Right ventricle myocardium superior (tissue), 1 donor: ENCODE measurements around the gene ASB18. TPM values are rescaled to one million over a fixed set of nuclear protein-coding genes. Genes with fewer than 3 reads are reported as not detected.

Source experiments
- ATAC-seq: fragments of 200-7000 bp; cut with Tn5 transposase; one replicate; pipeline ENCODE4 v1.9.1; 2020; ENCODE audit warnings: mild to moderate bottlenecking; ENCODE audit not compliant: poor library complexity
- DNase-seq: peaks from one replicate; pipeline ENCODE4 v3.0.0-alpha.2; 2020
- intact Hi-C: fragments of 100-400 bp; cut with DNase I; formaldehyde crosslinking; loops from one replicate; pipeline ENCODE4 v1.11.2; 2022
- long read RNA-seq: library from polyadenylated mRNA; unstranded; transcript quantifications from one replicate; pipeline ENCODE4 v2.0.0, GENCODE V29; 2021
- total RNA-seq: library from RNA; stranded (reverse); fragmentation: NEBNext Ultra II Directional; extraction: Animal tissue kit (Norgen Biotek cat#: 25700); gene quantifications from one replicate; pipeline ENCODE4 v1.2.1, GENCODE V29; 2021
- donor health status: DM: no; HTN: yes; CAD: no; lungs with severe emphysema.

The ASB18 gene
- 4.5 TPM for total RNA-seq
- long read RNA-seq, partial matches to known transcripts: 2 of 10 reads
- long read RNA-seq, other reads (novel, unspliced or antisense): 6 of 10 reads

DNA sequence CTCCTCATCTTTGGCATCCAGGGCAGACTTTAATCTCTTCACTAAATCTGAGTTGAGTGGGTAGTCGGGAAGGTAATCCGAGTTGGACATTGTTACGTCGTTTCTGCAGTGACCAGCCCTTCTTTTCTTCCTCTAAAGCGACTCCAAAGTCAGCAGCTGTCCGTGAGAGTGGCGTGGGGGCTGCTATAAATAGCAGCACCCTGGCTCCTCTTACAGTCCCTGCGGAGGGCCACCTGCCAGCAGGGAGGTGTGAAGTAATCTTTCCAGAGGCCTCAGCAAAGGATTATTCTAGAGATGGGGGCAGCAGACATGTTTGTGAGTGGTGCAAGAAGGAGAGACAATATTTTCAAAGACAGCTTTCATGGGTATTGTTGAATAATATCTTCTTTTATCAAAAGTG is at the start of gene ASB18:
ASB18 (minus strand) TSS at position 151 of the 400 bp plus-strand sequence; CDS start at position 90, 61 bp downstream.
- ATAC-seq (peak; percentile 85), DNase-seq (peak; percentile 73)
- intact Hi-C loops: no loop called here

DNA sequence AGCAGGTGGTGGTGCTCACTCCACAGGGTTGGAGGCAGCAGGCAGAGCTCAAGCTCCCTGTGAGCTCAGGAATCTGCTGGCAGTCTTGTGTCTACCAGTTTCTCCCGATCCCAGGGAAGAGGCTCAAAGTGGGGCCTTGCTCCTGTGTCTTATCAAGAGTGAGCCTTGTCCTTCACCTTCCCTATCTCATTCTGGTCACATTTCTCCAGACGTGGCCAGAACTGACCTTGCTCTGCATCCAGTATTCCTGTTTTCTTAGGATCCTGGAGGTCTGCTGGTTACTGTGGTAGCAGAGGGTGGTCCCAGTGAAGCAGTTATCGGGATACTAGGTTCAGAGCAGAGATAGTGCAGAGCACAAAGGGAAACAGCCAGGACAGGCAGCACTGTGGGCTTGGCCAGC is 47.1 kb upstream of the ASB18 start:
- DNase-seq: no peak
- intact Hi-C loops: loop anchor here (5.0 kb wide), 1 partner anchor 321 kb away; no protein-coding TSS in a partner anchor
- no peak for ATAC-seq

- ATAC-seq (no peak), DNase-seq (no peak)
- intact Hi-C loops: loop anchor here (5.0 kb wide), 1 partner anchor 323 kb away; no protein-coding TSS in a partner anchor
These were observed 45.4 kb upstream of the ASB18 start for GRCh38 chr2:236309669-236310029.

GRCh38 chr2:236308855-236309668 is 44.9 kb upstream of the ASB18 start:
- no peak for ATAC-seq
- no peak for DNase-seq
- intact Hi-C loops: no loop called here

- intact Hi-C loops: no loop called here
- ATAC-seq: no peak
- no peak for DNase-seq
These were observed 43.4 kb upstream of the ASB18 start for GRCh38 chr2:236307641-236308040.

- no peak for DNase-seq
- no peak for ATAC-seq
- intact Hi-C loops: no loop called here
These were observed 42.8 kb upstream of the ASB18 start for GRCh38 chr2:236306825-236307540.

GRCh38 chr2:236305964-236306605 is 41.9 kb upstream of the ASB18 start:
- ATAC-seq (no peak), DNase-seq (no peak)
- intact Hi-C loops: no loop called here

DNA sequence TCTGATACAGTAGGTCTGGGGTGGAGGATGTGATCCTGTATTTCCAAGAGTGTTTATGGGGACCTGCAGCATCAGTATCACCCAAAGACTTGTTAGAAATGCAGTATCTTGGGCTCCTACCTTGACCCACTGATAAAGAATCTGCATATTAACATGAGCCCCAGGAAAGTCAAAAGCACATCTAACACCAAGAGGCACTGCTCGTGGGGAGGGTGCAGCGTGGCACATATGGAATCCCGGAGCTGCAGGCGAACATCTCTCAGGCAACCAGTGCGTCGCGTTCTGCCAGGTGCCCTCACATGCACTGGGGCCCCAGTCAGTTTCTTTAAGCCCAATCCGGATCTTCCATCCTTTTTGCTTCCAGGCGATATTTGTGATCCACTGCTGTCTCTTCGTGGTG is 41.3 kb upstream of the ASB18 start:
- intact Hi-C loops: no loop called here
- DNase-seq (no peak), ATAC-seq (no peak)

GRCh38 chr2:236303935-236304334 is 39.7 kb upstream of the ASB18 start:
- intact Hi-C loops: no loop called here
- ATAC-seq (no peak), DNase-seq (no peak)

DNA sequence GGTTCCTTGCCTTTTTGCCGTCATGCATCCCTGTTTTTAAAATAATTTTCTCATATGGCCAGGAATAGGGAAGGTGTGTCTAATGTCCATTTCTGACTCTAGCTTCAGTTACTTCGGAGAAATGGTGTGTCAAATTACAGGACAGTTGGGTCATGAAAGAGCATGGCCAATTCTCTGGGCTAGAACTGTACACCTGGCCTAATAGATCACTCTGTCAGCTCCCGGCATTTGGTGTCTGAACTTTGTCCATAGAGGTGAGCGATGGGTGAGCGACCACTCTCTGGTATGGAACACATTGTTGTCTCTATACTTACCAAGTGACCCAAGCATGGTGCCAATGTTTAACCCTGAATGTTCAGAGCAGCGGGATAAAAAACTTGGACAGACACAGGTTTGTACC is 38.3 kb upstream of the ASB18 start:
- DNase-seq (no peak), ATAC-seq (no peak)
- intact Hi-C loops: no loop called here

GRCh38 chr2:236298924-236299475 is 34.8 kb upstream of the ASB18 start:
- intact Hi-C loops: no loop called here
- ATAC-seq (no peak), DNase-seq (no peak)

DNA sequence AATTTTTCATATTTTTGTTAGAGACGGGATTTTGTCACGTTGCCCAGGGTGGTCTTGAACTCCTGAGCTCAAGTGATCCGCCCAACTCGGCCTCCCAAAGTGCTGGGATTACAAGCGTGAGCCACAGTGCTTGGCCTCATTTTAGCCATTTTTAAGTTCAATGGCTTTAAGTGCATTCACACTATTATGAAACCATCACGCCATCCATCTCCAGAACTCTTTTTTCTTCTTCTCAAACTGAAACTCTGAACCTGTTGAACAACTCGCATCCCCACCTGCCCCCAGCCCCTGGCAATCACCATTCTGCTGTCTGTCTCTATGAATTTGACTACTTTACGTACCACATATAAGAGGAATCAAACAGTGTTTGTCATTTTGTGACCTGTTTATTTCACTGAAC is 31.3 kb upstream of the ASB18 start:
- intact Hi-C loops: no loop called here
- no peak for ATAC-seq
- no peak for DNase-seq

DNA sequence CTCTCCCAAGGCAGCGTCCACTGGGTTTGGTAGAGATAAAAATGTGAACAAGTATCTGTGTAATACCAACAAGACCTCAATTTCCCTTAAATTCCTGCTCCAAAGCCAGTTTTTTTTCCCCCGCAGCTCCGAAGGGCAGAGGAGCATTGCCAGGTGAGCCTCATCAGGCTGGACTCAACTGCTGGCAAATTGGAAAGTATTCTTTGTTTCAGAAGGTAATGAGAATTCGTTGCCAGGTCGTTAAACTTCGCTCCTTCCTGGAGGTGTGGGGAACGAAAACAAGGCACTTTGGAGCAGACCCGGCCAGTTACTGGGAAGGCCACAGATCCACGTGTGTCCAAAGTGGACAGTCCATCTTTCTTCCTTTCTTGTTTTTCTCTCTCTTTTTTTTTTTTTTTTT is 30.4 kb upstream of the ASB18 start:
- intact Hi-C loops: no loop called here
- no peak for DNase-seq
- ATAC-seq: no peak

GRCh38 chr2:236293241-236293810 is 29.1 kb upstream of the ASB18 start:
- DNase-seq (no peak), ATAC-seq (no peak)
- intact Hi-C loops: no loop called here

- intact Hi-C loops: no loop called here
- ATAC-seq (no peak), DNase-seq (no peak)
These were observed 27.7 kb upstream of the ASB18 start for GRCh38 chr2:236291911-236292310.

- intact Hi-C loops: no loop called here
- ATAC-seq (no peak), DNase-seq (no peak)
These were observed 27.3 kb upstream of the ASB18 start for GRCh38 chr2:236291476-236291875.

DNA sequence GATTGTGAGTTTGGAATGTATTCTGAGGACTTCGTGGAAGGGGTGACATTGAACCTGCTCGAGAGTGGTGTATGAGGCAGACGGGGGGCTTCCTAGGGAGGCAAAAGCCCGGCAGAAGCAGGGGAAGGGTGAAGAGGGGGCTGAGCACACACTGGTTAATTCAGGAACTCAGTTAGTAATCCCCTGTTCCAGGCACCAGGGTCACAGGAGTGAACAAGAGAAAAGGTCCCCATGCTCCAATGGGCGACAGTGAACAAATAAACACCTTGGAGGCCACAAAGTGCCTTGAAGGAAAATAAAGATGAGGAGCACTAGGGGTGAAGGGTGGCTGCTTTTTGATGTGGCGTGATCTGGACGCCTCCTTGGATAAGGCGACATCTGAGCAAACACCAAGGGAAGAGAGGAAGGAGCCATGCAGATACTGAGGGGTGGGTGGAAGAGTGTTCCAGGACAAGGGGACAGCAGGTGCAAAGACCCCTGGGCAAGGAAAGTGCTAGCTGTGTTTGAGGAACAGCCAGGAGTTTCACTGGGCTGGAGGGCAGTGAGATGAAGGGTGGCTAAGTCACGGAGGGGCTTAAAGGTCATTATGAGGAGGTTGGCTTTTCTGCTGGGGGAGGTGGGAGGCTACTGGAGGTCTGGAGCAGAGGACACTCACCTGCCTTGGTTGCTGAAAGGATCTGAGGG is 26.7 kb upstream of the ASB18 start:
- DNase-seq (no peak), ATAC-seq (no peak)
- intact Hi-C loops: no loop called here

DNA sequence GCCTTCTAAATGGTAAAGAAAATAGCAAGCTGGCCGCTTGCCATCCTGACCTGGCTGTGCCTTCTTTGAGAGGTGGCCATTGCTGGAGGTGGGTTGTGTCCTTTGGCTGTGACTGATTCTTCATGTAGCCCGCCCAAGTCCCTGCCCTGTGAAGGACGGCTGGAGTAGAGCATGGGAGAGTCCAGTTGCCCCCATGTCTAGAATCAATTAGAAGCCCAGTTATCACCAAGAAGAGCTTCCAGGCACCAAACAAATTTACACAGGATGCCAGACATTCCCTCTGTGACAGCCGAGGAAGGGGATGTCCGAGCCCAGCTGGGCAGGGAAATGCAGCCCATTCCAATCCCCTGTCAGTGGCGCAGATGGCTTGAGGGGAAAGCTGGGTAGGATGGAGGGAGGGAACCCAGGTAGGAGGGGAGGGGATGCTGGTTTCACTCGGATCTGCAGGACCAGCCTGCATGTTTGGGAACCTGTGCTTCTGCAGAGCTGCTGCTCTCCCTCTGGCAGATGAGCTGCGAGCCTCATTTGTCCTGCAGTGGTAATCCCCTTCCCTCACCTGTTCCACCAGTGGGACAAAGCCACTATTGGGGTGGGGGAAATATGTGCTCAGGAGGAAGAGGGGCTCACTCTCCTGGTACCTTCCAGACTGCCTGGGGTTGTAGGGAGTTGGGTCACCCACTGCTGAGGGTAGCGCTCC is 25.7 kb upstream of the ASB18 start:
- ATAC-seq (no peak), DNase-seq (no peak)
- intact Hi-C loops: no loop called here
